Astrocyte (in vitro differentiated cells and primary cell): ENCODE measurements around the gene BAG5. TPM values are rescaled to one million over a fixed set of nuclear protein-coding genes. Genes with fewer than 3 reads are reported as not detected.

Experiments used
- DNase-seq: peaks from one replicate; pipeline ENCODE4 v3.0.0-alpha.2; 2010; ENCODE audit warnings: low read depth
- FAIRE-seq: peaks from 2 replicates; lab custom pipeline; 2011; peaks lifted over from hg19 to GRCh38; lab: Jason Lieb, UNC
- H2AFZ ChIP-seq: 2 replicates; pipeline ENCODE4 v1.6.0; 2012; ENCODE audit warnings: low read depth, low read length, inconsistent platforms
- H3K27ac ChIP-seq: 2 replicates; pipeline ENCODE4 v1.5.1; 2011; ENCODE audit warnings: low read depth, low read length, inconsistent platforms
- H3K27me3 ChIP-seq: 2 replicates; pipeline ENCODE4 v1.6.0; 2011; ENCODE audit warnings: low read length, inconsistent platforms; ENCODE audit not compliant: insufficient read depth
- H3K36me3 ChIP-seq: 2 replicates; pipeline ENCODE4 v1.5.1; 2011; ENCODE audit warnings: low read length, inconsistent platforms; ENCODE audit not compliant: insufficient read depth
- H3K4me1 ChIP-seq: 2 replicates; pipeline ENCODE4 v1.5.1; 2011; ENCODE audit warnings: low read length, inconsistent platforms; ENCODE audit not compliant: insufficient read depth
- H3K4me2 ChIP-seq: 2 replicates; pipeline ENCODE4 v1.6.0; 2012; ENCODE audit warnings: low read length, inconsistent platforms
- H3K4me3 ChIP-seq: 2 replicates; pipeline ENCODE4 v1.5.1; 2011; ENCODE audit warnings: low read depth, mild to moderate bottlenecking, low read length, inconsistent platforms; ENCODE audit not compliant: insufficient read depth
- H3K79me2 ChIP-seq: 2 replicates; pipeline ENCODE4 v1.6.0; 2012; ENCODE audit warnings: mild to moderate bottlenecking, low read length, inconsistent platforms; ENCODE audit not compliant: insufficient read depth
- H3K9ac ChIP-seq: 2 replicates; pipeline ENCODE4 v1.6.0; 2012; ENCODE audit warnings: mild to moderate bottlenecking, low read length, inconsistent platforms
- H3K9me3 ChIP-seq: 2 replicates; pipeline ENCODE4 v1.5.1; 2012; ENCODE audit warnings: low read depth, mild to moderate bottlenecking, low read length, inconsistent platforms; ENCODE audit not compliant: insufficient read depth
- H4K20me1 ChIP-seq: 2 replicates; pipeline ENCODE4 v1.6.0; 2012; ENCODE audit warnings: low read length, inconsistent platforms; ENCODE audit not compliant: insufficient read depth
- H3K27ac Mint-ChIP-seq: one replicate; pipeline ENCODE4 v1.8.0; 2021; ENCODE audit warnings: mild to moderate bottlenecking, mixed read lengths; ENCODE audit not compliant: unreplicated experiment
- H3K27me3 Mint-ChIP-seq: one replicate; pipeline ENCODE4 v1.8.0; 2021; ENCODE audit warnings: low read depth, mixed read lengths; ENCODE audit not compliant: unreplicated experiment
- H3K36me3 Mint-ChIP-seq: one replicate; pipeline ENCODE4 v1.8.0; 2021; ENCODE audit warnings: low read depth, mixed read lengths; ENCODE audit not compliant: unreplicated experiment
- H3K4me1 Mint-ChIP-seq: one replicate; pipeline ENCODE4 v1.8.0; 2021; ENCODE audit warnings: low read depth, mixed read lengths; ENCODE audit not compliant: unreplicated experiment
- H3K4me3 Mint-ChIP-seq: one replicate; pipeline ENCODE4 v1.8.0; 2021; ENCODE audit warnings: mild to moderate bottlenecking, moderate library complexity, mixed read lengths; ENCODE audit not compliant: unreplicated experiment
- H3K9me3 Mint-ChIP-seq: one replicate; pipeline ENCODE4 v1.8.0; 2021; ENCODE audit warnings: mild to moderate bottlenecking, mixed read lengths; ENCODE audit not compliant: unreplicated experiment
- EZH2 ChIP-seq: IDR thresholded peaks from 2 replicates; pipeline ENCODE4 v1.6.1; 2012; ENCODE audit warnings: mild to moderate bottlenecking, low read length, inconsistent platforms; ENCODE audit not compliant: insufficient read depth
- total RNA-seq: library from RNA; stranded (reverse); gene quantifications from 2 replicates; pipeline ENCODE4 v1.2.1, GENCODE V29; 2021
- TF ChIP-seq, protein P1 (sequence below): IDR thresholded peaks from 2 replicates; pipeline ENCODE4 v1.5.1; 2011; ENCODE audit warnings: low read depth, mild to moderate bottlenecking, inconsistent platforms, low read length, moderate library complexity; ENCODE audit not compliant: insufficient read depth

The BAG5 gene
- total RNA-seq, 1 donor from 2014 or later, result 35.2 TPM

GRCh38 chr14:103593577-103593976 lies 31.1 kb upstream of the BAG5 start:
- no peak overlapping the region for H3K4me3 ChIP-seq
- H3K9ac ChIP-seq, result peak overlapping the region; percentile 69
- no peaks in the 10 kb centered on the region for H3K9me3 ChIP-seq
- DNase-seq, result no peak
- H3K36me3 Mint-ChIP-seq, result peaks cover 10% of the 10 kb centered on the region
- peaks cover 3% of the 10 kb centered on the region for H3K36me3 ChIP-seq
- no peak for FAIRE-seq
- TF ChIP-seq, protein P1, sequence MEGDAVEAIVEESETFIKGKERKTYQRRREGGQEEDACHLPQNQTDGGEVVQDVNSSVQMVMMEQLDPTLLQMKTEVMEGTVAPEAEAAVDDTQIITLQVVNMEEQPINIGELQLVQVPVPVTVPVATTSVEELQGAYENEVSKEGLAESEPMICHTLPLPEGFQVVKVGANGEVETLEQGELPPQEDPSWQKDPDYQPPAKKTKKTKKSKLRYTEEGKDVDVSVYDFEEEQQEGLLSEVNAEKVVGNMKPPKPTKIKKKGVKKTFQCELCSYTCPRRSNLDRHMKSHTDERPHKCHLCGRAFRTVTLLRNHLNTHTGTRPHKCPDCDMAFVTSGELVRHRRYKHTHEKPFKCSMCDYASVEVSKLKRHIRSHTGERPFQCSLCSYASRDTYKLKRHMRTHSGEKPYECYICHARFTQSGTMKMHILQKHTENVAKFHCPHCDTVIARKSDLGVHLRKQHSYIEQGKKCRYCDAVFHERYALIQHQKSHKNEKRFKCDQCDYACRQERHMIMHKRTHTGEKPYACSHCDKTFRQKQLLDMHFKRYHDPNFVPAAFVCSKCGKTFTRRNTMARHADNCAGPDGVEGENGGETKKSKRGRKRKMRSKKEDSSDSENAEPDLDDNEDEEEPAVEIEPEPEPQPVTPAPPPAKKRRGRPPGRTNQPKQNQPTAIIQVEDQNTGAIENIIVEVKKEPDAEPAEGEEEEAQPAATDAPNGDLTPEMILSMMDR, result no peak
- TF ChIP-seq EZH2, result no peak
- H3K9me3 Mint-ChIP-seq, result no peaks in the 10 kb centered on the region
- no peak overlapping the region for H3K27ac Mint-ChIP-seq
- H3K4me3 Mint-ChIP-seq, result no peak overlapping the region
- peaks cover 8% of the 10 kb centered on the region for H4K20me1 ChIP-seq
- H3K27me3 Mint-ChIP-seq, result no peaks in the 10 kb centered on the region
- peaks cover 28% of the 10 kb centered on the region for H3K4me1 Mint-ChIP-seq
- peaks cover 43% of the 10 kb centered on the region for H3K4me1 ChIP-seq
- H3K79me2 ChIP-seq, result no peaks in the 10 kb centered on the region
- peak overlapping the region; percentile 79 for H3K4me2 ChIP-seq
- H2AFZ ChIP-seq, result no peak overlapping the region
- H3K27me3 ChIP-seq, result no peaks in the 10 kb centered on the region
- peak overlapping the region; percentile 80 for H3K27ac ChIP-seq

GRCh38 chr14:103584326-103584915 lies 22.0 kb upstream of the BAG5 start:
- no peaks in the 10 kb centered on the region for H3K9me3 ChIP-seq
- no peak overlapping the region for H2AFZ ChIP-seq
- H4K20me1 ChIP-seq, result peaks cover 15% of the 10 kb centered on the region
- FAIRE-seq (no peak), DNase-seq (no peak)
- Mint-ChIP-seq H3K4me1 (no peaks in the 10 kb centered on the region), H3K9me3 (no peaks in the 10 kb centered on the region), H3K36me3 (peaks cover 15% of the 10 kb centered on the region), H3K27me3 (no peaks in the 10 kb centered on the region), H3K4me3 (no peak overlapping the region), H3K27ac (no peak overlapping the region)
- H3K27me3 ChIP-seq, result no peaks in the 10 kb centered on the region
- no peaks in the 10 kb centered on the region for H3K4me1 ChIP-seq
- peaks cover 12% of the 10 kb centered on the region for H3K36me3 ChIP-seq
- no peak for TF ChIP-seq EZH2
- TF ChIP-seq, protein P1, result no peak
- no peak overlapping the region for H3K4me3 ChIP-seq
- no peaks in the 10 kb centered on the region for H3K79me2 ChIP-seq
- H3K27ac ChIP-seq, result no peak overlapping the region
- H3K9ac ChIP-seq, result no peak overlapping the region
- H3K4me2 ChIP-seq, result no peak overlapping the region

DNA sequence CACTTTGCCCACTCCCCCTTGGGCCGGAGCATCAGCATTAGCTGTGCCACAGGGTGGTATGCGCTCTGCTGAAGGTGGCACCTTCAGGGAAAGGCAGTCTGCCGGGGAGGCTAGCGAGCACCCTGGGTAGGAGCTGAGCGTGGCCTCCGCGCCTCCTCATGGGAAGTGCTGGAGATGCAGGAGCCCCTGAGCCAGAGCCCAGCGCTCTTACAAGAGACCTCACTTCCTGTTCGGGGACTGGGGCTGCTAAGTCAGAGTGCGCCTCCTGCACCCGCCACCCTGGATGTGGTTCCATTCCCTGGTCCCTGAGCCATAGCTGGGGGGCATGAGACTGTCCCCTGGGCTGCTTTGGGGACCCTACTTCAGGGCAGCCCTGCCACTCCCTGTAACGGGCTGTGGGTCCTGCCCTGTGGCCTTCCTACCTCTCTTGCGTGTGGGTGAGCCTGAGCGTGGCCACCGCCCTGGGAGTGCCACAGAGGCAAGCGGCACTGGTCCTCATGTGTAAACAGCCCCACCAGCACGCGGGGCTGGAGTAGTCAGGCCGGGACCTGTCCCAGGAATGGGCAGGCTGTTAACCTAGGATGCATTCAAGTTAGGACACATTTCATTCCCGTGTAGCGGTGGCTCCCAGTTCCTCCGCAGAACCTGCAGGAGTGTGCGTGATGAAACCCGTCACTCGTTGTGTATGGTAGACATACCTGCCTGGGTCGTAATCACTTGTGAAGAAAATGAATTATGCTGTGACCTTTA lies 19.7 kb upstream of the BAG5 start:
- Histone ChIP-seq H3K79me2 (no peaks in the 10 kb centered on the region), H4K20me1 (peaks cover 26% of the 10 kb centered on the region), H3K4me2 (no peak overlapping the region), H3K27ac (no peak overlapping the region), H3K9ac (no peak overlapping the region), H3K4me3 (no peak overlapping the region), H3K27me3 (no peaks in the 10 kb centered on the region), H3K9me3 (no peaks in the 10 kb centered on the region), H3K36me3 (peaks cover 16% of the 10 kb centered on the region), H2AFZ (no peak overlapping the region), H3K4me1 (peaks cover 3% of the 10 kb centered on the region)
- H3K27me3 Mint-ChIP-seq, result no peaks in the 10 kb centered on the region
- peaks cover 18% of the 10 kb centered on the region for H3K36me3 Mint-ChIP-seq
- TF ChIP-seq EZH2, result no peak
- TF ChIP-seq, protein P1, result no peak
- DNase-seq, result no peak
- H3K9me3 Mint-ChIP-seq, result no peaks in the 10 kb centered on the region
- FAIRE-seq, result no peak
- no peak overlapping the region for H3K27ac Mint-ChIP-seq
- H3K4me1 Mint-ChIP-seq, result peaks cover 2% of the 10 kb centered on the region
- no peak overlapping the region for H3K4me3 Mint-ChIP-seq
